Measurements from ENCODE around the gene NACAD. TPM values are rescaled to one million over a fixed set of nuclear protein-coding genes. Genes with fewer than 3 reads are reported as not detected.

Gene NACAD
- total RNA-seq, 1 experiment from 2014 or later, result 5.5 TPM

- peak; percentile 91; the same call in 1 of the 2 replicates for TF ChIP-seq ARID4B (CRISPR knock-in tag; IDR thresholded peaks at IDR 0.05; ENCODE audit: borderline replicate concordance)
These were observed 22.8 kb upstream of the NACAD start, which contains the start of gene TBRG4 (continued) for GRCh38 chr7:45111298-45112223.

- Mint-ChIP-seq H3K9me3 (no peaks in the 10 kb centered on the region), H3K27me3 (ENCODE audit: low read depth) (no peaks in the 10 kb centered on the region; the same call in 1 of the 2 replicates), H3K4me1 (peaks cover 12% of the 10 kb centered on the region), H3K4me3 (no peak overlapping the region), H3K27ac (no peak overlapping the region), H3K36me3 (peaks cover 45% of the 10 kb centered on the region)
- TF ChIP-seq E2F4 (CRISPR knock-in tag; IDR thresholded peaks at IDR 0.05; ENCODE audit: borderline replicate concordance, low read depth) (no peak), TP53 (CRISPR knock-in tag; IDR thresholded peaks at IDR 0.05) (no peak), USF2 (CRISPR knock-in tag; IDR thresholded peaks at IDR 0.05) (no peak), ZMAT4 (CRISPR knock-in tag; IDR thresholded peaks at IDR 0.05) (no peak)
- ATAC-seq (no peak), DNase-seq (ENCODE audit: low spot score) (no peak)
- POLR2A ChIA-PET, result interaction anchor here (1.1 kb wide), 1 partner anchor 123 kb away, joined by 5 read pairs; no protein-coding TSS in a partner anchor
- CTCF ChIA-PET, result no interaction called here
These were observed 20.1 kb upstream of the NACAD start for GRCh38 chr7:45108863-45109262.

- peaks cover 57% of the 10 kb centered on the region for H3K36me3 Mint-ChIP-seq
- H3K4me3 Mint-ChIP-seq, result no peak overlapping the region
- H3K27ac Mint-ChIP-seq, result no peak overlapping the region
- ChIA-PET POLR2A (no interaction called here), CTCF (no interaction called here)
- no peak for DNase-seq (ENCODE audit: low spot score)
- peaks cover 8% of the 10 kb centered on the region for H3K4me1 Mint-ChIP-seq
- no peaks in the 10 kb centered on the region; the same call in 1 of the 2 replicates for H3K27me3 Mint-ChIP-seq (ENCODE audit: low read depth)
- H3K9me3 Mint-ChIP-seq, result no peaks in the 10 kb centered on the region
- ATAC-seq, result no peak
- no peak for TF ChIP-seq IRF1 (CRISPR knock-in tag; IDR thresholded peaks at IDR 0.05)
- TF ChIP-seq STAT6 (CRISPR knock-in tag; conservative IDR thresholded peaks at IDR 0.05; ENCODE audit: low read depth), result no peak
- TF ChIP-seq ESRRA (CRISPR knock-in tag; IDR thresholded peaks at IDR 0.05; ENCODE audit: borderline replicate concordance), result no peak
- TF ChIP-seq E2F1 (CRISPR knock-in tag; IDR thresholded peaks at IDR 0.05), result no peak
- no peak for TF ChIP-seq CTCF (IDR thresholded peaks at IDR 0.05)
- no peak for TF ChIP-seq SOX15 (CRISPR knock-in tag; IDR thresholded peaks at IDR 0.05)
- no peak for TF ChIP-seq KAT7 (CRISPR knock-in tag; IDR thresholded peaks at IDR 0.05; ENCODE audit: borderline replicate concordance)
- no peak for TF ChIP-seq ATF6 (CRISPR knock-in tag; IDR thresholded peaks at IDR 0.05)
- no peak for TF ChIP-seq MXD4 (CRISPR knock-in tag; IDR thresholded peaks at IDR 0.05; ENCODE audit: borderline replicate concordance)
These were observed 18.6 kb upstream of the NACAD start for GRCh38 chr7:45107356-45107755.
